GM21360 (cell line): Measurements from ENCODE around the gene KRTAP12-3.
"Not testable (repeated sequence)": the region's sequence is repeated elsewhere in the genome, so short reads cannot be mapped to it uniquely, and the experiment has no call there.

Experiments
- ATAC-seq: cut with Tn5 transposase; IDR thresholded peaks from one replicate; pipeline ENCODE4 v1.9.1; 2021; ENCODE audit warnings: mild to moderate bottlenecking, moderate library complexity; ENCODE audit not compliant: unreplicated experiment

Gene KRTAP12-3

DNA sequence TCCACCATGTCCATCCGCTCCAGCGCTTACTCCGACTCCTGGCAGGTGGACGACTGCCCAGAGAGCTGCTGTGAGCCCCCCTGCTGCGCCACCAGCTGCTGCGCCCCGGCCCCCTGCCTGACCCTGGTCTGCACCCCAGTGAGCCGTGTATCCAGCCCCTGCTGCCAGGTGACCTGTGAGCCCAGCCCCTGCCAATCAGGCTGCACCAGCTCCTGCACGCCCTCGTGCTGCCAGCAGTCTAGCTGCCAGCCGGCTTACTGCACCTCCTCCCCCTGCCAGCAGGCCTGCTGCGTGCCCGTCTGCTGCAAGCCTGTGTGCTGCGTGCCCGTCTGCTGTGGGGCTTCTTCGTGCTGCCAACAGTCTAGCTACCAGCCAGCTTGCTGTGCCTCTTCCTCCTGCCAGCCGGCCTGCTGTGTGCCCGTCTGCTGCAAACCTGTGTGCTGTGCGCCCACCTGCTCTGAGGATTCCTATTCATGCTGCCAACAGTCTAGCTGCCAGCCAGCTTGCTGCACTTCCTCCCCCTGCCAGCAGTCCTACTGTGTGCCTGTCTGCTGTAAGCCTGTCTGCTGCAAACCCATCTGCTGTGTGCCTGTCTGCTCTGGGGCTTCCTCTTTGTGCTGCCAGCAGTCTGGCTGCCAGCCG, 30.4 kb upstream of the KRTAP12-3 start:
- not testable (repeated sequence) for ATAC-seq

- ATAC-seq: not testable (repeated sequence)
Measured at GRCh38 chr21:44627831-44628233, 29.9 kb upstream of the KRTAP12-3 start.

DNA sequence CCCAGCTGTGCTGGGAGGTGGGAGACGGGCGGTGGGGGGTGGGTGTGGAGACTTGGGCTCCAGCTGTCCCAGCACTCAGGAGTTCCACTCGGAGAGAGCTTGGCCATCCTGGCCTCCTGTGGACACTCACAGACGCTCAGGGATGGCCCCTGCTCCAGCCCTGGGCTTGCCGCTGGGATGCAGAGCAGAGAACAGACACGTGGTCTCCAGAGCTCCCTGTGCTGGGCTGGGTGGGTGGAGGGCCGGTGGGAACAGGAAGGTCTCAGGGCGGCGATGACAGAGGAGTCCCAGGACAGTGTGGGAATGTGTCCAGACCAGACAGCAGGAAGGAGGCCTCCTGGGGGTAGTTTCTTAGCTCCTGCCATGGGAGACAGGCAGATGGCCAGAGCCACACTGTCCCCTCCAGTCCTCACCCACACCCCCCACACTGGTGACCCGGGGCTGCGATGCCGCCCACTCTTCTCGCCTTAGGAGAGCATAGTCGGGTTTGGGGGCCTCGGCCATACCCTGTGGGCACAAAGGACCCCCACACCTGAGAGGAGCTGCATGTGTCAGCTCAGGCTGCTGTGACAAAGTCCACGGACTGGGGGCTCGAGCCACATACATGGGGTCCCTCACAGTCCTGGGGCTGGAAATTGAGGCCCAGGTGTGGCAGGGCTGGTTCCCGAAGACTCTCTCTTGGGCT, 28.9 kb upstream of the KRTAP12-3 start:
- no peak for ATAC-seq

DNA sequence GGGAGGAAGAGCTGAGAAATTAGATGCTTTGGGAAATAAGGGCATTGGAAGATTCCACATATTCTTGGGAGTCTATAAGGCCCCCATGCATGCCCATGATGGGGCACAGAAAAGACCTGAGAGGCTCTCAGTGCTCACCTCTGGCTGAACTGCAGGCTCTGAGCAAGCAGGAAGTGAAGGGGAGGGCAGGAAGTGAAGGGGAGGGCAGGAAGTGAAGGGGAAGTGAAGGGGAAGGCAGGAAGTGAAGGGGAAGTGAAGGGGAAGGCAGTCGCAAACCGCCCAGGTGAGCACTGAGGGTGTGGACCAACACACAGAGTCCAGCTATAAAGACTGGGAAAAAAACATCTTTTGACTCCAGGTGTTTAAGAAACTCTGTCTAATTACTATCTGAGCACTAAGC, 27.3 kb upstream of the KRTAP12-3 start:
- no peak for ATAC-seq

- no peak for ATAC-seq
Measured at GRCh38 chr21:44632067-44632466, 25.7 kb upstream of the KRTAP12-3 start.

GRCh38 chr21:44636209-44637017, 21.3 kb upstream of the KRTAP12-3 start:
- no peak for ATAC-seq

DNA sequence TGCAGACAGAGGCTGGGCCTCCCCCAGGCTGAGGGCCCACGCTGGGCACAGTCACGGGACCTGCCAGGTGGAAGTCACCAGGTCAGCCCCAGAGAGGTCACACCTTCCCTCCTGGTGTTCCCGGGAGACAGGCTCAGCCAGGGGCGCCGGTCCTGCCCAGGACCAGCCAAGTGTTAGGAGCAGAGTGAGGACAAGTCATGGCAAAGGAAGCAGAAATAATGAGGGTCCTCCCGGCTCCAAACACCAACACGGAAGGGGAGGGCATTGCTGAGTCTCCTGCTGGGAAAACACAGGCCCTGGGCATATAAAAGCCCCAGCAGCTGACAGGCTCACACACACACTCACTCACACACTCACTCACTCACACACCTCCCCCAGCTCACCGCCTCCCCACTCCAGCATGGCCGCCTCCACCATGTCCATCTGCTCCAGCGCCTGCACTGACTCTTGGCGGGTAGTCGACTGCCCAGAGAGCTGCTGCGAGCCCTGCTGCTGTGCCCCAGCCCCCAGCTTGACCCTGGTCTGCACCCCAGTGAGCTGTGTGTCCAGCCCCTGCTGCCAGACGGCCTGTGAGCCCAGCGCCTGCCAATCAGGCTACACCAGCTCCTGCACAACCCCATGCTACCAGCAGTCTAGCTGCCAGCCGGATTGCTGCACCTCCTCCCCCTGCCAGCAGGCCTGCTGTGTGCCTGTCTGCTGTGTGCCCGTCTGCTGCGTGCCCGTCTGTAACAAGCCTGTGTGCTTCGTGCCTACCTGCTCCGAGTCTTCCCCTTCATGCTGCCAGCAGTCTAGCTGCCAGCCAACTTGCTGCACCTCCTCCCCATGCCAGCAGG, 20.5 kb upstream of the KRTAP12-3 start, which contains the start of gene KRTAP10-10:
Gene KRTAP10-10 (plus strand): TSS at position 339 of the 833 bp plus-strand sequence. CDS start 62 bp downstream, at position 401.
- no peak for ATAC-seq

DNA sequence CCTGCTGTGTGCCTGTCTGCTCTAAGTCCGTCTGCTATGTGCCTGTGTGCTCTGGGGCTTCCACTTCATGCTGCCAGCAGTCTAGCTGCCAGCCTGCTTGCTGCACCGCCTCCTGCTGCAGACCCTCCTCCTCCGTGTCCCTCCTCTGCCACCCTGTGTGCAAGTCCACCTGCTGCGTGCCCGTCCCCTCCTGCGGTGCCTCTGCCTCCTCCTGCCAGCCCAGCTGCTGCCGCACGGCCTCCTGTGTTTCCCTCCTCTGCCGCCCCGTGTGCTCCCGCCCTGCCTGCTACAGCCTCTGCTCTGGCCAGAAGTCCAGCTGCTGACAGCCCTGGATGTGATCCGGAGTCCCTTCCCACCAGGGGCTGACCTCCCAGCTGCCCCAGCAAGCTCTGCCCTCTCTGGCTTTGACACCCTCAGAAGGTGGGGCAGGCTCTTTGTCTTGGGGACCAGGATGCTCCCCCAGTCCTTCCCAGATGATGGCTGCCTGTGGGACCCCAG, 19.8 kb upstream of the KRTAP12-3 start:
- not testable (repeated sequence) for ATAC-seq

DNA sequence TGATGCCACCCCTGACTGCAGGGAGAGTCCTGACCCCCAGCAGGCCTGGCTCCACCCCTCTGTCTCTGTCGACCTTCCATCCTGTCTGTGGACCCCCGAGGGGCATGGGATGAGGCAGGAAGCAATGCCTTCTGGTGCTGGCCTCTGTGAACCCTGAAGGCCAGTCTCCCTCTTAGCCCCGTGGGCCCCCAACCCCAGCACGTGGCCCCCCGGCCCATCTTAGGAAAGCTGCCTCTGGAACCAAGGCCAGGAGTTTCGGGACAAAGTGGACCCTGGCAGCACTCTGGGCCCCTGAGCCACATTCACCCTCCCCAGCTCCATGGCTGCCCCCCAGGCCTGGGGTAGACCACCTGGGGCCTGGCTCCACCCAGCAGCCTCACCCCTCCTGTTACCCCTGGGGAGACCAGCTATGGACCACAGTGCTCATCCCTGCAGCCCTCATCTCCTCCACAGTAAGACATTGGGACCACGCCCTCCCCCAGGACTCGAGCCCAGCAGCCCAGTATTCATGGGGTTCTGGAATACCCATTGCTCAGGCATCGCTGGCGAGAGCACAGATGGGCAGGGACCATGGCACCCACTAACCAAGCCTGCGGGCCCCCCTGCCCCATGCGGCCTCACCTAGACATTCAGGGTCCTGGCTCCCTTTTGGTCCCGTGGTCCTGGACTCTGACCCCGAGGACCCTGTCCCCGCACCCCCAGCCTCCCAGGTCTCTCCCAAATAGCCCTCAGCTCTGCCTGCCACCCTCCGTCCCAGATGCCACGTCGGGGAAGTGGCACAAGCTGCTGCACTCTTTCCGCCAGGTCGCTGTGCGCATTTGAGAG, 19.0 kb upstream of the KRTAP12-3 start:
- ATAC-seq: not testable (repeated sequence)

GRCh38 chr21:44639331-44639655, 18.4 kb upstream of the KRTAP12-3 start:
- no peak for ATAC-seq

DNA sequence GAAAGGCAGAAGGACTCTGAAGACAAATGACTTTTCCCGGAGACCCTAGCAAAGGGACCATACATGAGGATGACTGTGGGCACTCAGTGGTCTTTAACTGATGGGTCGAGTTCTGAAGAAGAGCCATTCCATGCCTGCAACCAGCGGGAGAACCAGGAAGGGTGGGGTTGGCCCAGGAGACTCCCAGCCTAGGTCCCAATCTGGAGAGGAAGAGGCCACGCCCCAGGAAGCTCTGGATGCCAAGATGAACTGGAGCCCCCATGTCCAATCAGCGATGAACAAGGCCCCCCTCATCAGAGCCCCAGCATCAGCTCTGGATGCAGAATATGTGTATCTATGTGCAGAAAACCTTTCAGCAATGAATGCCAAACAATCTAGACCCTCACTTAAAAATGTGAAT, 17.0 kb upstream of the KRTAP12-3 start:
- no peak for ATAC-seq

DNA sequence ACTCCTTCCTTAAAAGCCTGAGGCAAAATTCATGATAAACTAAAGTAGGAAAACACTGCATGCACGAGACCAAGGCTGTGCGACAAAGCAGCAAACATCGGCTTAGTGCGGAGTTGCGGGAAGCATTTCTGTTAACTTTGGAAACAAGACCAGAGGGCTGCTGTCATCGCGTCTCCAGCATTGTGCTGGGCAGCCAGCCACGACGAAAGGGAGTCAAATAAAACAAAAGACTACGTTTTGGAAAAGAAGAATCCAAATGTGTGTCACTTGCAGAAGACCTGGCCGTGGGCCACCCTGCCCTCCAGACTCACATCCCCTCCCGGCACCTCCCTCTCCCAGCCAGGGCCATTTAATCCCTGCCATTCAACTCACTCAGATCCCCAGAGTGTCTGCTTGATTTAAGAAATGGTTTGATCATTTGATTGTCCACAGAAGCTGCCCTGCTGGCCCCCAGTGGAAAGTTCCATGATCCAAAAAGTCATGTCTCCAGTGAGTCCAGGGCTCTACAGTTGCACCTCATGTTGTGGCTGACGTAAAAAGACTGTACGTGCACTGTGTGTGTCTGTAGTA, 13.9 kb upstream of the KRTAP12-3 start:
- no peak for ATAC-seq

DNA sequence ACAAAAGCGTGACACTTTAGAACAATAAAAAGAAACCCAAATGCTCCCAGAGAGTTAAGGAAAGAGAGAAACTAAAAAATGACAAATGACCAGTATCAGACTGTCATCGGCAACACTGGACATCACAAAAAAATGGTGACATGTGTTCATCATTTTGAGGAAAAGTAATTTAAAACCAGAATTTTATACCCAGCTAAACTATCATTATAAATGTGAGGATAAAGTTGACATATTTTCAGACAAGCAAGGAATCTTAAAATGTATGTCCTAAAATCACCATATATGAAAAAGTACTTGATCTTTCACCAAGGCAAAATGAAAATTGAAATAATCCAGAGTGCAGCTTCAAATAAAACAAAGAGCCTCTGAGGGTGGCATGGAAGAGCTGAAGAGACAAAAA, 12.9 kb upstream of the KRTAP12-3 start:
- ATAC-seq: no peak

- ATAC-seq: not testable (repeated sequence)
Measured at GRCh38 chr21:44646366-44647221, 11.1 kb upstream of the KRTAP12-3 start, which contains the start of gene KRTAP10-11. Gene KRTAP10-11, plus strand, starts transcription at chr21:44646414. Its CDS starts 45 bp downstream, at chr21:44646459.

- ATAC-seq: no peak
Measured at GRCh38 chr21:44647222-44647552, 10.5 kb upstream of the KRTAP12-3 start.

DNA sequence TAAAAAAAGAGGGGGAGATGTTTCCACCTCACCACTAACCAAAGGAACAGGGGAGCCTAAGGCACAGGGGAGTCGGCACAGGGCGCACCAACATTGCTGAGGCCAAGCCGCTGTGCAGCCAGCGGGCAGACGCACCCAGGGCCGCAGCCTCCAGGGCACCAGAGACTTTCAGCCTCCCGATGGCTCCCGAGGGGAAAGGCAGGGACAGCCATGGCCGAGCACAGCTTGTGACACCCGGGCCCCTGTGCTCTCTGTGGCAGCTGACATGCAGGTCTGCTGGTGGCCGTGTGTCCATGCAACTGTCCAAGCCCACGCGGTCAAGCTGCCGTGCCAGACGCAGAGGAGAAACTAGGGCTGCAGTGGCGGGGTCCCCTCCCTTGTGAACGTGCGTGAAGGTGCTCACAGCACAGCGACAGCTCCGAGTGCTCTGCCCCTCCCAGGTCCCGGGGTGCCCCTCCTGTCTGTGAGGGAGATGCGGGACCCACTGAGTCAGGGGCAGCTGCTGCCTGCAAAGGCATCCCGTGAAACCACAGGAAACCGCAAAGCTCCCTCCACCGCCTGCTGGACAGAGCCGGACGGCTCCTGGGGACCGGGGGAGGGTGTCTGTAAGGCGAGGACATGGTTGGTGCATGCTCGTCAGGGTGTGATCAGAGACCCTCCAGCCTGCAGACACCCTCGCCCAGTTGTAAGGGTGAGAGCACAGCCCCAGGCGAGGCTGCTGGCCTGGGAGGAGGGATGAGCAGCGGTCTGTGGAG, 9.0 kb upstream of the KRTAP12-3 start:
- no peak for ATAC-seq

GRCh38 chr21:44649521-44650100, 8.1 kb upstream of the KRTAP12-3 start:
- no peak for ATAC-seq
